DMS53 treated with DMSO at 0.1 percent for 48 hours (cell line): Measurements from ENCODE around the gene ZNF865.

Experiments
- DNase-seq: peaks from one replicate; lab custom pipeline; 2025; ENCODE audit not compliant: unreplicated experiment; lab: John Stamatoyannopoulos, UW

The ZNF865 gene

GRCh38 chr19:55656552-55656951, 51.1 kb downstream of the ZNF865 start:
- no peak for DNase-seq

- no peak for DNase-seq
Observed at GRCh38 chr19:55656988-55657747, 51.7 kb downstream of the ZNF865 start.

- DNase-seq, result no peak
Observed at GRCh38 chr19:55658846-55659459, 53.5 kb downstream of the ZNF865 start.

GRCh38 chr19:55659822-55660221, 54.4 kb downstream of the ZNF865 start:
- no peak for DNase-seq

GRCh38 chr19:55660404-55660803, 55.0 kb downstream of the ZNF865 start:
- DNase-seq, result no peak

GRCh38 chr19:55660991-55661390, 55.5 kb downstream of the ZNF865 start:
- no peak for DNase-seq

GRCh38 chr19:55661826-55662225, 56.4 kb downstream of the ZNF865 start:
- no peak for DNase-seq

- no peak for DNase-seq
Observed at GRCh38 chr19:55663846-55664536, 58.5 kb downstream of the ZNF865 start.

- no peak for DNase-seq
Observed at GRCh38 chr19:55666343-55667005, 61.0 kb downstream of the ZNF865 start.
